Coronary artery (tissue), 2 donors: ENCODE measurements around the gene PAM16.
A peak's percentile ranks its signal among the peaks of the same experiment; 100 is the strongest.

Experiments used
- DNase-seq: peaks from one replicate; pipeline ENCODE4 v3.0.0-alpha.2; 2017; ENCODE audit warnings: low spot score
- H3K27ac ChIP-seq, 2 donors: fragments of 200-600 bp; sonication (generic); one replicate each; pipeline ENCODE4 v1.5.1; 2016 to 2019
- H3K4me3 ChIP-seq: fragments of 200-600 bp; sonication (generic); 2 replicates; pipeline ENCODE4 v1.5.1; 2016; ENCODE audit warnings: mild to moderate bottlenecking, moderate library complexity
- TF ChIP-seq, protein P1 (sequence below): fragments of 200-600 bp; sonication (generic); IDR thresholded peaks from one replicate; pipeline ENCODE4 v1.5.1; 2019; ENCODE audit warnings: antibody characterized with exemption

The PAM16 gene

DNA sequence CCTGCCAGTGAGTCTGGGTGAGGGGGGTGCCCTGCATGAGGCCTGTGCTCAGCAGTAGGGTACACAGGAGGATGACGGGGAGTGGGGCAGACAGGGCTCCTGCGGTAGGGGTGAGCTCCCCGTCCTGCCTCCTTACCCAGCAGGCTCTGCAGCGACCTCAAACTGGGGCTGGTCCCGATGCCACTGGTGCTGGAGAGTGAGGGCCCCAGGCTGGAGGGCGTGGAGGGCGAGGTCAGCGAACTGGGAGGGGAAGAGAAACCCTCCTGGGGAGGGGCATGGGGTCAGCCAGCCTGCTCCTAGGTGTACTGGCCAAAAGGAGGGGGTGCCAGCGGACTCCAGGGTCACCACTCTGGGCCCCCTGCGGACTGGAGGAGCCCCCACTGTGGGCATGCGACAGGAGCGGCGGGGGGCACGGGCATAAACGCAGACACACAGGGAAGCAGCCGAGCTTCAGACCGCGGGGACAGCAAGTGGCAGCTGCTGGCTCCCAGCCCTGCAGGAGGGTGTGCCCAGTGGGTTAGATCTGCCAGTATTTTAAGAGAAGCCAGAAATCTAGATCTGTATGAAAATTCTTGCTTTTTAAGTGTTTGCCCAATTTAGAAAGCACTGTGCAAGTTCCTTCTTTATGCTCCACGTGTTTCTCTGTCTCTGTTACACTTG lies 11.5 kb upstream of the PAM16 start:
- Histone ChIP-seq H3K27ac (no peak overlapping the region), H3K4me3 (no peak overlapping the region)
- DNase-seq, result no peak
- TF ChIP-seq, protein P1, sequence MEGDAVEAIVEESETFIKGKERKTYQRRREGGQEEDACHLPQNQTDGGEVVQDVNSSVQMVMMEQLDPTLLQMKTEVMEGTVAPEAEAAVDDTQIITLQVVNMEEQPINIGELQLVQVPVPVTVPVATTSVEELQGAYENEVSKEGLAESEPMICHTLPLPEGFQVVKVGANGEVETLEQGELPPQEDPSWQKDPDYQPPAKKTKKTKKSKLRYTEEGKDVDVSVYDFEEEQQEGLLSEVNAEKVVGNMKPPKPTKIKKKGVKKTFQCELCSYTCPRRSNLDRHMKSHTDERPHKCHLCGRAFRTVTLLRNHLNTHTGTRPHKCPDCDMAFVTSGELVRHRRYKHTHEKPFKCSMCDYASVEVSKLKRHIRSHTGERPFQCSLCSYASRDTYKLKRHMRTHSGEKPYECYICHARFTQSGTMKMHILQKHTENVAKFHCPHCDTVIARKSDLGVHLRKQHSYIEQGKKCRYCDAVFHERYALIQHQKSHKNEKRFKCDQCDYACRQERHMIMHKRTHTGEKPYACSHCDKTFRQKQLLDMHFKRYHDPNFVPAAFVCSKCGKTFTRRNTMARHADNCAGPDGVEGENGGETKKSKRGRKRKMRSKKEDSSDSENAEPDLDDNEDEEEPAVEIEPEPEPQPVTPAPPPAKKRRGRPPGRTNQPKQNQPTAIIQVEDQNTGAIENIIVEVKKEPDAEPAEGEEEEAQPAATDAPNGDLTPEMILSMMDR, result no peak

DNA sequence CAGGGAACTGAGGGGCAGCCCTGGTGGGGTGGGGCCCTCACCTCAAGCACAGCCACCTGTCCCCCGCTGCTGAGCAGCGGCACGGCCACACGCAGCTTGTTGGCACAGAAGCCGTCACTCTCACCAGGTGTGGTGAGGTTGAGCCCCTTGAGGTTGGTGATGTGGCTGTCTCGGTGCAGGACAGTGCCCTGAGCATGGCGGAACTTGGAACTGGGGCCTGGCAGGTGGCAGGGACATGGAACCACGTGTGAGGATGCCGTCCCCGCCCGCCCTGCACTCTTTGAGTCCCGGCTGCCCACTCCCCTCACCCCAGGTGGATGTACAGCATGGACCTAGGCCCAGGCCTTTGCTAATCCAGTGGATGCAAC lies 10.8 kb upstream of the PAM16 start:
- no peak for DNase-seq
- TF ChIP-seq, protein P1, result no peak
- no peak overlapping the region for H3K4me3 ChIP-seq
- H3K27ac ChIP-seq, result no peak overlapping the region

DNA sequence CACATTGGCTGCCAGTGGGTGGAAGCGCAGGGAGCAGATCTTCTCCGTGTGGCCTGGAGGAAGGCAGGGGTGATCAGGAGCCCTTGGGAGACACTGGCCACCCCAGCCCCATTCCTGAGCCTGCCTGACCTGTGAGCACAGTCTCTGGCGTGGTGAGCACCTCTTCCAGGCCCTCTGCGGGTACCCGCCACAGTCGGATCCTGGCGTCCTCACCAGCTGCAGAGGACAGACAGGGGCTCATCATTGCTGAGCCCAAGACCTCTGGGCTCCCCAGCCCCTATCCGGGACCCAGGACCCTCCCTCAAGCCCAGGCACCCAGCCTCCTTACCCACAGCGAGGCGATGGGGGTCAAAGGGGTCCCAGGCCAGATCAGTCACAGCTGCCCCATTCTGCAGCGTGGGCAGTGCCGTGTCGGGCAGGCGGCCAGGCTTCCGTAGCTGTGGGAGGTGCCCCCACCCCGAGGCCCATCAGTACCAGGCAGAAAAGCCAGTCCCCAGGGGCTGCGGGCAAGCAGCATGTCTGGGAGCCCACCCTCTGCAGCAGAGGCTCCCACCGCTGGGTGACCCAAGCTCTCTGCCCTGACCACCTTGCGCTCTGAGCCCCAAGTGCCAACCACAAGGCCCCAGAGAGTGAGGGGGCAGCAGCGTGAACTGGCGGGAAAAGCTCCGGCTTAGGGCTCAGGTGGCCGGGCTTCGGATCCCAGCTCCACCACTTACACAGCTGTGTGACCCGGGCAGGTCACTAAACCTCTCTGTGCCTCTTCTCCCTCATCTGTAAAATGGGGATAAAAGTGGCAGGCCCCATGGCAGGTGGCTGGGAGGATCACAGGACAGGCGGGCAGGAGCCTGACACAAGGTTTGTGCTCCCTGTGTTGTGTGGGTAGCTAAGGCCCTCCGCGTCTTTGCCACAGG lies 10.2 kb upstream of the PAM16 start:
- TF ChIP-seq, protein P1, result no peak
- no peak overlapping the region for H3K27ac ChIP-seq
- DNase-seq, result no peak

DNA sequence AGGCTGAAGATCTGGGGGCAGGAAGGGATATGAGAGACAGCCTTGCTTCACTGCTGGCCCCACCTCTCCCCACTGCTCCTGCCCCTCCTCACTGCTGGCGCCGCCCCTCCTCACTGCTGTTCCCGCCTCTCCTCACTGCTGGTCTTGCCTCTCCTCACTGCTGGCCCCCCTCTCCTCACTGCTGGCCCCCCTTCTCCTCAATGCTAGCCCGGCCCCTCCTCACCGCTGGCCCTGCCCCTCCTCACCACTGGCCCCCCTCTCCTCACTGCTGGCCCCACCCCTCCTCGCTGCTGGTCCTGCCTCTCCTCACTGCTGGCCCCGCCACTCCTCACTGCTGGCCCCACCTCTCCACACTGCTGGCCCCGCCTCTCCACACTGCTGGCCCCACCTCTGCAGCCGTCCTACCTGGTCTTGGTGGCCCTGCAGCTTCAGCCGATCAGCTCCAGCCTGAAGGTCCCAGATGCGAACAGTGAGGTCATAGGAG lies 9.5 kb upstream of the PAM16 start:
- Histone ChIP-seq H3K4me3 (no peak overlapping the region), H3K27ac (no peak overlapping the region)
- TF ChIP-seq, protein P1, result no peak
- DNase-seq, result no peak

More for the DNA sequence above, 10.2 kb upstream of the PAM16 start:
- no peak overlapping the region for H3K4me3 ChIP-seq

DNA sequence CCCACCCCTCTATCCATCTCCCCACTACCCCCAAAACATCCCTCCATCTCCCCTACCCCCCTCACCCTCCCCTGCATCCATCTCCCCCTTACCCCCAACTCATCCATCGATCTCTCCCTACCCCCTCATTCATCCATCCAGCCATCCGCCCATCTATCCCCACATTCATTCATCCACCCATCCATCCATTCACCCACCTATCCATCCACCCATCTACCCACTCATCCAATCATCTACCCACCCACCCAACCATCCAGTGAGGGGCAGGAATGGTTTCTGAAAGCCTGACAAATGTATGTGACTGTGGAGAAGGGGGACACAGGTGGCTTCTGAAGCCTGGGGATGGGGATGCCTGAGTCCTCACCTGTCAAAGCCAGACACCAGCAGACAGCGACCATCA lies 8.8 kb upstream of the PAM16 start:
- TF ChIP-seq, protein P1, result no peak
- Histone ChIP-seq H3K27ac (no peak overlapping the region), H3K4me3 (no peak overlapping the region)
- no peak for DNase-seq

DNA sequence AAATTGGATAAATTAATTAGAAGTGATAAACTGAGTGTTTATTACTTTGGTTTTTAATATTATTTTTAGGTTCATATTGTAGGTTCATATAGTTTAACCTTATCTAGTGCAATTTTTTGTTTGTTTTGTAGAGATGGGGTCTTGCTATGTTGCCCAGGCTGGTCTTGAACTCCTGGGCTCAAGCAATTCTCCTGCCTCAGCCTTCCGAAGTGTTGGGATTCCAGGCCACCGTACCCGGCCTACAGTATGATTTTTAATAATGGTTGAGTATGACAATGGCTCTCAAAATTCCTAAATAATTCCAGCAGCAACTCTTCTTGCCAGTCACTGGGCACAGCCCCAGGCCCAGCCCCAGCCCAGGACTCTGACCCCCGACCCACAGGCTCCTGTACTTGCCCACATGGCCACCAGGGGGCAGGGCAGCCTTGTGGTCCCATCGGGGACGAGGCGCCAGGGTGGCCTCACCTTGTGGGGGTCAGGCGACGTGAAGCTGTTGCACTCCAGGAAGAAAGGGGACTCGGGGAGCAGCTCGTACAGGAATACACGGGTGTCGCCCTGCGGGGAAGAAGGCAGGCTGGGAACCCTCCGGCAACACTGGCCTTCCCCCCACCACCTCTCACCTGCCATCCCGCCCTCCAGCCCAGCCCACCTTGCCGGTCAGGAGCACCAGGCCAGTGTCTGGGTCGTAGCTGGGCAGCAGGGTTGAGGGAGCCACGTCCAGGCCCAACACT lies 7.9 kb upstream of the PAM16 start:
- no peak overlapping the region for H3K27ac ChIP-seq
- TF ChIP-seq, protein P1, result peak; percentile 97
- H3K4me3 ChIP-seq, result no peak overlapping the region
- DNase-seq, result no peak
